ENCODE results near the gene ARTN. TPM values are rescaled to one million over a fixed set of nuclear protein-coding genes. Genes with fewer than 3 reads are reported as not detected.

Gene ARTN
- total RNA-seq: not detected in 2 replicates

DNA sequence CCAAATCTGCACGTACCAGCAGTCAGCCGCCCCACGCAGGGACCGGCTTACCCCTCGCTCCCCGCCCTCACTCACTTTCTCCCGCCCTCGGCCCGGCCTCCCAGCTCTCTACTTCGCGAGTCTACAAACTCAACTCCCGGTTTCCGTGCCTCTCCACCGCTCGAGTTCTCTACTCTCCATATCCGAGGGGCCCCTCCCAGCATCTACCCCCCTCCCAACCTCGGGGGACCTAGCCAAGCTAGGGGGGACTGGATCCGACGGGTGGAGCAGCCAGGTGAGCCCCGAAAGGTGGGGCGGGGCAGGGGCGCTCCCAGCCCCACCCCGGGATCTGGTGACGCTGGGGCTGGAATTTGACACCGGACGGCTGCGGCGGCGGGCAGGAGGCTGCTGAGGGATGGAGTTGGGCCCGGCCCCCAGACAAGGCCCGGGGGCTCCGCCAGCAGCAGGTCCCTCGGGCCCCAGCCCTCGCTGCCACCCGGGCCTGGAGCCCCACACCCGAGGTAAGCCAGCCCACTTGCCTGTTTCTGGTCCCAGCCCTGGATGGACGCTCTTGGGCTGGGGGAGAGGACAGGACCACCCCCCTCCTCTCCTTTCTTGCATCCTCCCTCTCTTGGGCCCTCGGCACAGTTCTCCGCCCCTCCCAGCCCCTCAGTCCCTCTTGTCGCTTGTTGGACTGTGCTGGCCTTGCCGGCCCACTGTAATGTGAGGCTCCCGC lies at the start of gene ARTN:
ARTN (plus strand) TSS at position 416 of the 715 bp plus-strand sequence. CDS start 1,856 bp downstream, outside the sequence.
- DNase-seq (ENCODE audit: low read depth in 2 of 2): no peak

DNA sequence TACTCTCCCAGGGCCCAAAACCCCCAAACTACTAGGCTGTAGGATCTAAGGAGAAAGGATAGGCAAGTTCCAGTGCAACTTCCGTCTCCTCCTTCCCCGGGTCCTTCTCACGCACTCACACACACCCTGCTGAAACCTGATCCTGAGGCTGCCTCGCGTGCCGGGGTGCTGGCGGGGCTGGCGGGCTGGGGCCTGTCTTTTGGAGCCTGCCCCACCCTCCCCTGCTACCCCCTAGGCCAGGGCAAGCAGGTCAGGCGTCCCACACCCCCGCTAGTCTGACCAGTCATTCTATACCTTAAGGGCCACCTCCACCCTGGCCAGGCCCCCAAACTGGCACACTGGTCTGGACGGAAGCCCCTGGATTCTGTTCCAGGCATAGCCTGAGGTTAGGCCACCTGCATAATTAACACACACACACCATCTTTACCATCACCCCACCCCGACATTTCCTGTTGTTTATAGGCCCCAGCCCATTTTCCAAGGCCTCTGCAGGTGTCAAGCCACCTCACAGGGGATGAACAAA lies 48.3 kb upstream of the ARTN start:
- no peak for DNase-seq (ENCODE audit: low read depth in 2 of 2)

- DNase-seq (ENCODE audit: low read depth in 2 of 2): no peak
Observed at GRCh38 chr1:43887748-43888147, 45.9 kb upstream of the ARTN start.

- peak in 1 of 2 donors; percentile 65 for DNase-seq (ENCODE audit: low read depth in 2 of 2)
Observed at GRCh38 chr1:43890815-43891214, 42.8 kb upstream of the ARTN start.

DNA sequence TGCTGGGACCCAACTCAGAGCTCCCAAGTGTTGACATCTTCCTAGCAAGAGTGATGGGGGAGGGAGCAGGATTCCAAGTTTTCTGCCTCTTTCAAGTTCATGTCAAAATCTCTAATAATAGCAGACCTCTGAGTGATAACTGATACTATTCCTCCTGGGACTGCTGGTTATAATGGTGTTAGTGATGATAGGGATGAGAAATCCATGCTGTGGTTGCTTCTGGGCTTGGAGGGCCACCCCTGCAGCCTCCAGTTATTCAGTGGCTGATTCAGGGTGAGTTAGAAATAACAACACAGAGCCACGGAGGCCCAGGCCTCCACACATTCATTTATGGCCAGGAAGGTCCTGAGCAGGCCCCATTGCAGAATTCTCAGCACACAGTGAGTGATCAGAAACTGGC lies 40.6 kb upstream of the ARTN start:
- no peak for DNase-seq (ENCODE audit: low read depth in 2 of 2)

- no peak for DNase-seq (ENCODE audit: low read depth in 2 of 2)
Observed at GRCh38 chr1:43898981-43899380, 34.6 kb upstream of the ARTN start.

- DNase-seq (ENCODE audit: low read depth in 2 of 2): no peak
Observed at GRCh38 chr1:43900386-43900785, 33.2 kb upstream of the ARTN start.

DNA sequence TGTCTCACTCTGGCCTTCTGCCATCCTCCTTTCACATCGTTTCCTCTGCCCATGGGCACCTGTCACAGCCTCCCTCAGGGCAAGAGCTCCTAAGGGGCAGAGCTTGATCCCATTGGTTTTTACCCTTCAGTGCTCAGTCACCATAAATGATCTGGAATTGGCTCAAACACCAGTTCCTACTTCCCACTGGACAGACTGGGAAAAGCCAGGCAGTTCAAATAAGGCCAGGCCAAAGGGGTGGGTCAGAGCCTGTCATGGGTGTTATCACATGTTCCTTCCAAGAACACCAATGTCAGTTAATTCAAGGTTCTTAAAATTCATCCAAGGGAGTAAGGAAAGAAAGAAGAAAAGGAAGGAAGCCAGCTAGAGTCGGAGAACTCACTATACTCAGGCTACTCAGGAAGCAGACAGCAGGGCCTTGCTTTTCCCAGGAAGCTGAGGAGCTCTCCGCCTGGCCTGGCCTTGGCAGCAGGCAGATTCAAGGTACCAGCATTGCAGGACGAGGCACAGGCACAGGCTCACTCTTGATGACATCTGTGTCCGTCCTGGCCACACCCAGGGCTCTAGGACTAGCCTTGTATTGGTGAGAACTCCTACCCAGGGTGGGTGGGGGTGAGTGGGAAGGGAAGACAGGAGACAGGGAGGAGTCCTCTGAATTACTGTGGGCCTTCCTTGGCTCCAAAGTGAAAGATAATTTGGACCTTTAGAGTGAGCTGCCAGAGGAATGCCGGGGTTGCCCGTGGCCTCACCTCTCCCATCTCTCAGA lies 32.2 kb upstream of the ARTN start:
- no peak for DNase-seq (ENCODE audit: low read depth in 2 of 2)

- DNase-seq (ENCODE audit: low read depth in 2 of 2): no peak
Observed at GRCh38 chr1:43902058-43902831, 31.4 kb upstream of the ARTN start.

- no peak for DNase-seq (ENCODE audit: low read depth in 2 of 2)
Observed at GRCh38 chr1:43904660-43905551, 28.7 kb upstream of the ARTN start.

GRCh38 chr1:43908226-43908625 lies 25.4 kb upstream of the ARTN start:
- no peak for DNase-seq (ENCODE audit: low read depth in 2 of 2)

- no peak for DNase-seq (ENCODE audit: low read depth in 2 of 2)
Observed at GRCh38 chr1:43908858-43909257, 24.7 kb upstream of the ARTN start.

- DNase-seq (ENCODE audit: low read depth in 2 of 2): no peak
Observed at GRCh38 chr1:43910343-43910742, 23.3 kb upstream of the ARTN start.

- DNase-seq (ENCODE audit: low read depth in 2 of 2): no peak
Observed at GRCh38 chr1:43912607-43913006, 21.0 kb upstream of the ARTN start.

DNA sequence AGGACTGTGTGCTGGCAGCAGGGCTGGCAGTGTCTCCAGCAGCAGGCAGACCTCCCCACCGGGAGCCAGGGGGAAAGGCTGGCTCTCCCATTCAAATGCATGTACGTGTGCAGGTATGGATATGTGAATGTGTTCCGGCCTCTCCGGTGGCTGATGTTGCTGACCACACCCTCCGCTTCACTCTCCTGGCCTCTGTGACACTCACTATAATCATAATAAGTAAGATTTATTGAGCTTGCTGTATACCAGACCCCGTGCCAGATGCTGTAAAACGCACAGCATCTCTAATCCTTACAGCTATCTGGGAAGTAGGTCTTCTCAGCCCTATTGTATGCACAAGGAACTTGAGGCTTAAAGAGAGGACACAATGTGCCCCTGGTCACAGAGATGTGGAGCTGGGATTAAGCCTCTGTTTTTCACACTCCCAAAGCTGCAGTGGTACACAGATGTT lies 20.5 kb upstream of the ARTN start:
- DNase-seq (ENCODE audit: low read depth in 2 of 2): no peak

DNA sequence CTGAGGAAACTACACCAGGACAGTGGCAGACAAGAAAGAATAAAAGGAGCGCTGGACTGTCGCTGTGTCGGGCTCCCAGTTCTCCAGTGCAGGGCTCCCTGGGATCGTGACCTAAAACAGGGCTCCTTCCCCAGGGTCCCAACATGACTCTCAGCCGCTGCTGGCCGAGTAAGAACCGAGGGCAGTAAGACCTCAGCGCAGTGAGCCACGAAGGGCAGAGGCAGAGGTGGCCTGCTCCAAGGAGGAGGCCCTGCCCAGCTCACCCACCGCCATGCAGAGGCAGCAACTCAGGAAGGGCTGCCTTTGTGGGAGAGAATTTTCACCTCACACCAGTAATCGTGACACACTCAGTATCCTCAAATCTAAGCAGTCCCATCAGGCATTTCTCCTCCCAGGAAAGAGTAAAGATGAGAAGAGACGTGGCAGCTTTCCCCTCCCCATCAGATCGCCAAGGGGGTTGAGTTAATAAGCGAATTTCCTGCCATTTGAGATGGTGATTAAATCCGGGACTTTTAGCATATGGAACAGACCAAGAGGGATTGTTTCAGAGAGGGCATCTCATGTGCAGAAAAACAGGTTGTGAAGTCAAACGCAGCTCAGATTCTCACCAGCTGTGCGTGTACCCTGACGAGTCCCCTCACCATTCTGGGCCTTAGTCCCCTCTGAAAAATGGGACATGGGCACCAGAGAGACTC lies 19.8 kb upstream of the ARTN start:
- DNase-seq (ENCODE audit: low read depth in 2 of 2): no peak

GRCh38 chr1:43914576-43915525 lies 18.8 kb upstream of the ARTN start:
- no peak for DNase-seq (ENCODE audit: low read depth in 2 of 2)

DNA sequence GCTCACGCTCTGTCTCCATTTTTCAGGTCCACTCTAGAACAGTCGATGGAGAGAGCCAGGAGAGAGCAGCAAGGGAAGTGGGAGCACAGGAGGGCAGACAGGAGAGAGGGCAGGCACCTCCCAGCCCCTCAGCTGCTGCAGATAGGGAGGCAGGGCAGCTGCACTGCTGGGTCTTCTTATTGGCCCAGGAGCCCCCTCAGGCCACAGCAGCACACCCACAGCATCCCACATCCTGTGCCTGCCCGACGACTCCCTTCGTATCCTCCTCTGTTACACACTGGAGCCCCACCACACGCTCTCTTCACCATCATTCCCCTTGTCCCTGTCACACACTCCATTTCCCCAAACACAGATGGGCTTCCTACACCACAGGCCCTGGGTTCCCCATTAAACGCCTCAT lies 13.7 kb upstream of the ARTN start:
- DNase-seq (ENCODE audit: low read depth in 2 of 2): no peak

- no peak for DNase-seq (ENCODE audit: low read depth in 2 of 2)
Observed at GRCh38 chr1:43921022-43921421, 12.6 kb upstream of the ARTN start.
